Measurements from ENCODE around the gene IFNGR2. TPM values are rescaled to one million over a fixed set of nuclear protein-coding genes. Genes with fewer than 3 reads are reported as not detected.

Gene IFNGR2
- total and polyA plus RNA-seq, 2 of the 8 experiments (the other 6 are each of a cell fraction or from before 2014, with no cell fraction given), result 36.0 to 46.4 TPM

DNA sequence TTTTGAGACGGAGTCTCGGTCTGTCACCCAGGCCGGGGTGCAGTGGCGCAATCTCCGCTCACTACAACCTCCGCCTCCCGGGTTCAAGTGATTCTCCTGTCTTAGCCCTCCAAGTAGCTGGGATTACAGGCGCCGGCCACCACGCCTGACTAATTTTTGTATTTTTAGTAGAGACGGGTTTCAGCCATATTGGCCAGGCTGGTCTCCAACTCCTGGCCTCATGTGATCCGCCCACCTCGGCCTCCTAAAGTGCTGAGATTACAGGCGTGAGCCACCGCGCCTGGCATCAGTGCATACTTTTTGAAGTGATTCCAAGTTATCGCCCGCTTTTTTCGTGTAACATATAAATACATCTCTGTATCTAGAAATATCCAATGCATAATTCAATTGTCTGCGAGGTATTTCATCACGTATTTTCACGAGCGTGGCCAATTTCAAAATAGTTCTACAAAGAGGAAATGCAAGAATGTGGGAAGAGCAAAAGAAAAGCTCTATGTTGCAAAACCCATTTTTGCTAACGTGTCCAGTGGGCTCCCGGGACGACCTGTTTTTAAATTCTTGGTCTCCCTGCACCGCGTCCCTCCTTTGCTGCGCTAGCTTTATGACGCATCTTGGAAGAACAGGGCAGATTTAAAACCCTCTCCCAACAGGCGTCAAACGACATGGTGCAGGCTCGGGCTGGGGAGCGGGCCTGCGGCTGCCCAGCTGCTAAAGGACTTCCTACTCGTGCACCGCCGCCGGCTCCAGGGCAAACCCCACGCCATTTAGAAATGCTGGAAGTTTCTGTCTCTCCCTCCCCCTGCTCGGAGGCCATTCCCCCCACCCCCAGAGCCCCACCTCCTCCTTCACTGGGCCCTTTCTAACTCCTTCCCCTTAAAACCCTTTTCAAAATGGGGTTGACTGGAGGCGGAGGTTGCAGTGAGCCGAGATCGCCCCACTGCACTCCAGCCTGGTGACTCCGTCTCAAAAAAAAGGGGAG is 923 bp upstream of the IFNGR2 start:
- no peak overlapping the region for H2BK120ac ChIP-seq (replicated peaks; ENCODE audit: low read depth, low read length)
- H3K27ac ChIP-seq (ENCODE audit: low read depth, low read length), result no peak overlapping the region
- peak overlapping the region; percentile 54 to 79; a peak in 3 of 4 replicates for H3K4me2 ChIP-seq (ENCODE audit: insufficient read depth in 1 of 2, low read depth in 2 of 2, low read length in 2 of 2)
- no peaks in the 10 kb centered on the region for H3K79me1 ChIP-seq (ENCODE audit: low read depth, low read length)
- H4K20me1 ChIP-seq (replicated peaks in 1 of 2; ENCODE audit: control insufficient read depth in 1 of 2, insufficient read depth in 2 of 2, low read length in 2 of 2), result peaks cover 0 to 2% of the 10 kb centered on the region in 2 experiments
- peaks cover 0 to 2% of the 10 kb centered on the region in 2 experiments; a peak in 1 of 4 replicates for H3K9me3 ChIP-seq (ENCODE audit: insufficient read depth in 2 of 2, low read depth in 1 of 2, low read length in 1 of 2)
- H3K23me2 ChIP-seq (ENCODE audit: low read depth, low read length), result peaks cover 5% of the 10 kb centered on the region; the same call in 1 of the 2 replicates
- ChIA-PET POLR2A (ENCODE audit: partially characterized antibody) (interaction anchor here (0.6 to 1.6 kb wide), 8 partner anchors 9 to 332 kb away, joined by 3 to 6 read pairs (median 4); partner anchors contain the start of gene IFNAR1), CTCF (ENCODE audit: partially characterized antibody) (interaction anchor here (0.6 to 1.9 kb wide), 2 partner anchors 17 to 450 kb away, joined by 3 to 6 read pairs; no protein-coding TSS in a partner anchor)
- H2AK5ac ChIP-seq (ENCODE audit: low read depth, low read length), result no peak overlapping the region
- H4K8ac ChIP-seq (ENCODE audit: extremely low read depth, insufficient read depth, low read length), result peak overlapping the region; percentile 84; the same call in 1 of the 2 replicates
- H3K9ac ChIP-seq (replicated peaks in 1 of 4; ENCODE audit: extremely low read depth in 1 of 4, low read depth in 3 of 4, low read length in 3 of 4), result peak overlapping the region in 1 of 4 experiments; percentile 25; a peak in 1 of 7 replicates
- H3K79me2 ChIP-seq (ENCODE audit: control insufficient read depth in 1 of 2, insufficient read depth in 2 of 2, low read length in 2 of 2), result peaks cover 3 to 35% of the 10 kb centered on the region in 2 experiments; a peak in 3 of 4 replicates
- peak overlapping the region; percentile 12 for H4K5ac ChIP-seq (ENCODE audit: insufficient read length, low read depth, low read length)
- H2BK12ac ChIP-seq (ENCODE audit: low read depth, low read length), result peak overlapping the region; percentile 68; the same call in 1 of the 2 replicates
- H3K4ac ChIP-seq (replicated peaks; ENCODE audit: insufficient read length, low read depth, low read length), result no peak overlapping the region
- peak overlapping the region; percentile 83 for H3K18ac ChIP-seq (ENCODE audit: extremely low read depth, low read length)
- TF ChIP-seq YY1 (IDR thresholded peaks at IDR 0.05; ENCODE audit: low read depth, low read length) (peak; percentile 7; the same call in 1 of the 2 replicates), RFX5 (IDR thresholded peaks at IDR 0.05; ENCODE audit: borderline replicate concordance, low read depth, low read length) (no peak), CEBPB (IDR thresholded peaks at IDR 0.05; ENCODE audit: low read depth, low read length) (no peak), TBP (IDR thresholded peaks at IDR 0.05; ENCODE audit: low read depth, low read length) (peak; percentile 35; the same call in 1 of the 2 replicates), TAF1 (IDR thresholded peaks at IDR 0.05; ENCODE audit: low read depth, low read length) (peak; percentile 39; the same call in 1 of the 2 replicates), PHF8 (conservative IDR thresholded peaks at IDR 0.05; ENCODE audit: low read depth, low read length) (0 out of 2 replicates have a peak, but pooled peaks have one; percentile 13)
- TF ChIP-seq, protein P1, sequence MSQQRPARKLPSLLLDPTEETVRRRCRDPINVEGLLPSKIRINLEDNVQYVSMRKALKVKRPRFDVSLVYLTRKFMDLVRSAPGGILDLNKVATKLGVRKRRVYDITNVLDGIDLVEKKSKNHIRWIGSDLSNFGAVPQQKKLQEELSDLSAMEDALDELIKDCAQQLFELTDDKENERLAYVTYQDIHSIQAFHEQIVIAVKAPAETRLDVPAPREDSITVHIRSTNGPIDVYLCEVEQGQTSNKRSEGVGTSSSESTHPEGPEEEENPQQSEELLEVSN (IDR thresholded peaks at IDR 0.05), result peak; percentile 88
- TF ChIP-seq, protein P2, sequence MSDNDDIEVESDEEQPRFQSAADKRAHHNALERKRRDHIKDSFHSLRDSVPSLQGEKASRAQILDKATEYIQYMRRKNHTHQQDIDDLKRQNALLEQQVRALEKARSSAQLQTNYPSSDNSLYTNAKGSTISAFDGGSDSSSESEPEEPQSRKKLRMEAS (IDR thresholded peaks at IDR 0.05), result peak; percentile 89
- no peak for FAIRE-seq
- H3K14ac ChIP-seq (ENCODE audit: insufficient read length), result no peak overlapping the region
- H3K4me3 ChIP-seq (ENCODE audit: extremely low read depth in 1 of 4, insufficient read depth in 2 of 4, low read depth in 3 of 4, low read length in 4 of 4), result peak overlapping the region; percentile 10 to 95 (median 66); a peak in 5 of 8 replicates
- DNase-seq (ENCODE audit: low read depth in 1 of 2, low spot score in 2 of 2), result peak in 1 of 2 experiments; percentile 64
- no peak overlapping the region for H2BK15ac ChIP-seq (ENCODE audit: low read length)
- H2BK5ac ChIP-seq (ENCODE audit: low read depth, low read length), result 0 out of 2 replicates have a peak overlapping the region, but pooled peaks have one; percentile 30
- H3K36me3 ChIP-seq (ENCODE audit: control insufficient read depth in 2 of 4, insufficient read depth in 4 of 4, low read length in 3 of 4), result no peaks in the 10 kb centered on the region
- WGBS, 2 experiments (ENCODE audit: extremely low coverage in 1 of 2, insufficient coverage in 1 of 2, insufficient read length in 1 of 2, insufficient replicate concordance in 2 of 2, low coverage in 1 of 2, low lambda C conversion rate in 2 of 2, missing lambda C conversion rate in 1 of 2), result 52% methylated on average over 32 of the region's 45 CpGs; no CpG with 5 or more reads in 1 of the 2 experiments
- H4K91ac ChIP-seq (replicated peaks; ENCODE audit: insufficient read length, low read length), result no peak overlapping the region
- H2AFZ ChIP-seq (ENCODE audit: low read length), result no peak overlapping the region
- H3K4me1 ChIP-seq (replicated peaks in 1 of 4; ENCODE audit: control insufficient read depth in 3 of 4, insufficient read depth in 4 of 4, low read length in 3 of 4), result peaks cover 2 to 6% (median 3%) of the 10 kb centered on the region in 4 experiments
- H2BK20ac ChIP-seq (ENCODE audit: low read length), result peak overlapping the region; percentile 90; the same call in 1 of the 2 replicates
- no peak overlapping the region for H3K23ac ChIP-seq (ENCODE audit: insufficient read length)
- H3K56ac ChIP-seq (replicated peaks; ENCODE audit: insufficient read length, low read depth, low read length), result no peak overlapping the region
- no peaks in the 10 kb centered on the region for H3K27me3 ChIP-seq (replicated peaks in 1 of 4; ENCODE audit: control insufficient read depth in 3 of 4, extremely low read depth in 1 of 4, insufficient read depth in 3 of 4, low read length in 3 of 4)
